CD4-positive, alpha-beta T cell treated with Interleukin-4 for 1 hour (primary cell): ENCODE results near the gene FEM1B.

ENCODE experiments used
- DNase-seq, 2 donors: peaks; one replicate each; pipeline ENCODE4 v3.0.0-alpha.2; 2020 to 2022

FEM1B gene

DNA sequence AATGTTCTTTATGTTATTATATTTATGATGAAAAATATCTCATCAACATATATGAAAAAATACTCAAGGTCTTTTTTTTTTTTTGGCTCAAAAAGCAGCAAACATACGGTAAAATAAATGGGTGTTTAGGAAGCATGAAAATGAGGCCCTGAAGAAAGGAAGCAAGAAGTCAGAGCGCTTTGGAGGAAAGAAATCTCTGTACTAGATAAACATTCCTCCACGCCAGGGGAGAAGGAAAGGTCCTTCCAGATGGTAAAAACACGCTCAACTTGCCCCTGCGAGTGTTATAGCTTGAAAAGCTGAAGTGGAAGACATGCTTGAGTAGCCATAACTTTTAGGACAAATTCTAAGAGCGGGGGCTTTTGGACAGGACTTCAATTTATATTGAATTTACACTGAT is 52.9 kb downstream of the FEM1B start:
- DNase-seq: no peak

DNA sequence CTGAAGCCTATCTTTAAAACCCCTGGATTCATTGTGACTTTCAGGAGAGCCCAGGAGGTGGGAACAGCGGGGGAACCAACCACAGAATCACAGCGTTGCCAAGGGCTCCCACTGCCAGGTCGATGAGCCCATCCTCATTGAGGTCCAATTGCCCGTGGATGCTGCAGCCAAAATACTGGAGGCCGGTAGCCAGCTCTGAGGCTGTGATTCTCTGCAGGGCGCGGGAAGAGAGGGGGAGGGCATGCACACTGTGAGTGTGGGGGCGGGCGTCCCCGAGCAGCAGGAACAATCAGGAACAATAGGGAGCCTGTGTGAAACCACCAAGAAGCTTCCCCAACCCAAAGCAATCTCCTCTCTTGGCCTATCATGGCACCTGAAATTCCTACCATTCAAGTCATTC is 53.4 kb downstream of the FEM1B start:
- DNase-seq: no peak

DNA sequence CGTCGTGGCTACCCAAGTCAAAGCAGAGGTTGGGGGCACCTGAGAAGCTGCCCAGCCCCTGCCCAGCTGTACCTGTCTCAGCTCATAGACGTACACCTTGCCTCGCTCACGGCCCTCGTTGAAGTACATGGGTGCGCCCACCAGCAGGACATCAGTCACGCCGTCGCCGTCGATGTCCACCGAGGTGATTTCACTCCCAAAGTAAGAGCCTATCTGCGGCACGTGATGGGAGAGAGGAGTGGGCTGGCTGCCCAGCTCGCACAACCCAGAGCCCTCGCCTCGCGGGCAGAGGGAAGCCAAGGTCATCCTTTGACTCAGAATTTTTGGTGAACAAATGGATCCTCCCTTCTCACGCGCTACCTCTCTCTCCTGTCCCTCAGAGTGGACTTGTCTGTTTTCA is 54.7 kb downstream of the FEM1B start:
- DNase-seq: no peak

DNA sequence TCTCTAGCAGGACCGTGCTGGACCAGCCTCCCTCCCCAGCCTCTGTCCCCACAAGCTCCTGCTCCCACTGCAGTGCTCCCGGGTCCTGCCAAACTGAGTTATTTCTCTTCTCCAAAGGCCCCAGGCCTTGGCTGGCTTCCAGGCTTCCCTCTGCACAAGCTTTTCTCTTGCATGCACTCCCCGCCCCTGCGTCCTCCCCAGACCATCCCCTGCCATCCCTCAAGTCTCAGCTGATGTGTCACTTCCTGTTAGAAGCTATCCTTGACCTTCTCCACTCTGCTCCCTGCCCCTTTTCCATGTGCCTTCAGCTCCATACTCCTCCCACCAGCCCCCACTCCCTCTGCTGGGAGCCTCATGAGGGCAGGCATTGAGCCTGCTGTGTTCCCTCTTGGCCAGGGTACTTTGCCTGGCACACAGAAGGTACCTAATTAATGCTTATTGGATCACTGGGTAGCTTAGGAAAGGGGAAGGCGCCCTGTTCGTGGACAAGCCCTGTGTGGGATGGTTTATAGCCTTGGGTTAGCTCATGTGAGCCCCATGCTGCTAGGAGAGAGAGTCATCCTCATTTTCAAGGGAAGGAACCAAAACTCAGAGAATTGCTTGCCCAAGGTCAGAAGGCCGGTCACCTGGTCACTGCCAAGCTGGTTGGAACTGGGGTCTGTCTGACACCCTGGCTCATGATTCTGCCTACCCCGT is 56.4 kb downstream of the FEM1B start:
- DNase-seq: no peak

DNA sequence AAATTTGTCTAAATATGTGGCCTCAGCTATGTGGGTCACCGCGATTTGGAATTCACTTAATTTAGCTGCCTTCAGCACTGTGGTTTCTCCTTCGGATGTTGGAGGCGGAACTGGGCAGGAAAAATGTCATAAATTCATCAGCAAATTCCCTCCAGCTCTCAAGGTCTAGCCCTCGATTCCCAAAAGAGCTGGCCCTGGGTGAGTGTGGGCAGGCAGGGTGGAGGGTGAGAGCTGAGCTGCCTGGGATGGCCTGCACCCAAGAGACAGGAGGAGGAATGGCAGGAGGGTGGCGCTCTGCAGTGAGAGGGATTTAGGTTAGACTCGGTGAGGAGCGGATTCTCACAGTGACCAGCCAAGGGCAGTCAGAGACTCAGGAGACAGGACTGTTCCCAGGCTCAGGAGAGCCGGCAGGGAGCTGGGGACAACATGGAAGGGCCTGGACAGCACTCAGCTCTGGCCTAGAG is 57.1 kb downstream of the FEM1B start:
- no peak for DNase-seq

DNA sequence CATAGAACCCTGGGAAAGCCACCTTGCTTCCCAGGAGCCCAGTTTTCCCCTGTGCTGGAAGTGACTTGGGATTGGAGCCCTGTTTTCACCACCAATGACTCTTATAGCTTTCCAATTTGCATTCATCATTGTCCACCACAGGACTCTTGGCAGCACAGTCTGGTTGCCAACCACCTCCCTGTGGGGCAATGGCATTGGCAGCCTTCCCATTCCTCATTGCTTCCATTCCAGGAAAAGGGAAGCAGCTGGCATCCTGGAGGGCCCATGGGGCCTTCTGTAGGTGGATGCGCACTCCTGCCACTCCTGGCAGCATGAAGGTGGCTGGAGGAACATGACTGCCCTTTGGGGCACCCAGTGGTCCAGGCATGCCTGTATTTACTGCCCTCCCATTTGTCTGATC is 57.7 kb downstream of the FEM1B start:
- DNase-seq: no peak

DNA sequence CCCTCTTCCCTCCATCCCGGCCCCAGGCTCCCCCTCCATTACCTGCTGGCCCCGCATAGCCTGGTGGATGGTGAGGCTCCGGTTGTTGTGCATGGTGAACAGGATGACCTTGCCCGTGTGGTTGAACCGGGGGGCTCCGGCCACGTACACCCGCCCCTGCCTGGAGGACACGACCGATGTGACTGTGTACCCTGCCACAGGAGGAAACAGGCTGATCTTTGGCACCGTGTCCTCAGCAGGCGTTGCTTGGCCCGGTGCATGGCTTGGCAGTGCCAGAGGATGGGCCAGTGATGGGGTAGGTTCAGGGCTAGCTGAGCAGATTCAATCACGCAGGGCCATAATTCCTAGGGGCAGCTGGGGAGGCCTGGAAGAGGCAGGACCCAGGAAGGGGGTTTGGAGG is 58.1 kb downstream of the FEM1B start:
- no peak for DNase-seq

DNA sequence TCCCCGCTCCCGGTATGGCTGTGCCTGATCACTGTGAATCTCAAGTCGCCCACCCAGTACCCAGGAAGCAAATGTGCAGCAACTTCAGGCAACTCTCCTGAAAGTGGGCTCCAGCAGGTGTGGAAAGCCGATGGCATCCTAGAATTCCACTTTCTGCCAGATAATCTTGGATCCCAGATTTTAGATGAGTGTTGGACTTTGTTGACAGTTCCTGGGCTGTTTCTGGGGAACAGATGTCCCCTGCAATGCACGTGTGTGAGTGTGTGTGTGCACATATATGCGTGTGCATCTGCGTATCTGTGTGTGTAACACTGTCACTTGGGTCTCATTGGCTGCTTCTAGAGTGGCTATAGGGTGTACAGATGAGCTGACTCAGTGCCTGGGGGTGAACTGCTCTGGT is 59.0 kb downstream of the FEM1B start:
- no peak for DNase-seq

DNA sequence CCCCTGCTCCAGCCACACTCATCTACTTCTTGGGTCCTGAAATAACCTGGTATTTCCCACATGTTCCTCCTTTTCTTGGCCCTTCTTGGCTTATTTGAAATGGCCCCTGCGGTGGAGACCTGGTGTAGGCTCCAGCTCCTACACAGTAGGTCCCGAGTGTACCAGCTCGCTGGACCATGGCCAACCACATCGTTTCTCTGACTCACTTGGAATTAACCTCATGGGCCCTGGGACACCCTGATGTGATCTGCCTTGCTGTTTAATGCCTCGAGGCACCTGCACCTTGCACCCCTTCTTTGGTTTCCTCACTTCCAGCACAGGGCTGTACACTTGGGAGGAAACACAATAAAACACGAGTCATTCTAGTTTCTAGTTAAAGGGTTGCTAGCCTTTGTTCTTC is 60.3 kb downstream of the FEM1B start:
- DNase-seq: no peak

DNA sequence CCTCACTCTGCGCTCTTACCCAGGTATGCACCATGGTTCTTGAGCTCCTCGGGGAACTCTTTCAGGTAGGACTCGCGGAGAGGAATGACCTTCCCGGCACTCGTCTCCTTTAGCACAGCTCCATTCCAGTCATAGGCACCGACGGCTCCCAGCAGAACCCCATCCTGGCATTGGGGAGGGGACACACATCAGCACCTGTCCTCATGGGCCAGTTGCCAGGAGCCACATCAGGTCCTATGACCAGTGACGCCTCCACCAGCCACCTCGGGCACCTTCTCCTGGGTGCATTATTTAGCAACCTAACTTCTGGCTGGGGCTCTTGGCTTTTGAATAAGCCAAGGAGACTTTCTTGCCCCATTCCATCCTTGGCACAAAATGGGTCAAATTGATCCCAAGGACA is 61.9 kb downstream of the FEM1B start:
- no peak for DNase-seq

DNA sequence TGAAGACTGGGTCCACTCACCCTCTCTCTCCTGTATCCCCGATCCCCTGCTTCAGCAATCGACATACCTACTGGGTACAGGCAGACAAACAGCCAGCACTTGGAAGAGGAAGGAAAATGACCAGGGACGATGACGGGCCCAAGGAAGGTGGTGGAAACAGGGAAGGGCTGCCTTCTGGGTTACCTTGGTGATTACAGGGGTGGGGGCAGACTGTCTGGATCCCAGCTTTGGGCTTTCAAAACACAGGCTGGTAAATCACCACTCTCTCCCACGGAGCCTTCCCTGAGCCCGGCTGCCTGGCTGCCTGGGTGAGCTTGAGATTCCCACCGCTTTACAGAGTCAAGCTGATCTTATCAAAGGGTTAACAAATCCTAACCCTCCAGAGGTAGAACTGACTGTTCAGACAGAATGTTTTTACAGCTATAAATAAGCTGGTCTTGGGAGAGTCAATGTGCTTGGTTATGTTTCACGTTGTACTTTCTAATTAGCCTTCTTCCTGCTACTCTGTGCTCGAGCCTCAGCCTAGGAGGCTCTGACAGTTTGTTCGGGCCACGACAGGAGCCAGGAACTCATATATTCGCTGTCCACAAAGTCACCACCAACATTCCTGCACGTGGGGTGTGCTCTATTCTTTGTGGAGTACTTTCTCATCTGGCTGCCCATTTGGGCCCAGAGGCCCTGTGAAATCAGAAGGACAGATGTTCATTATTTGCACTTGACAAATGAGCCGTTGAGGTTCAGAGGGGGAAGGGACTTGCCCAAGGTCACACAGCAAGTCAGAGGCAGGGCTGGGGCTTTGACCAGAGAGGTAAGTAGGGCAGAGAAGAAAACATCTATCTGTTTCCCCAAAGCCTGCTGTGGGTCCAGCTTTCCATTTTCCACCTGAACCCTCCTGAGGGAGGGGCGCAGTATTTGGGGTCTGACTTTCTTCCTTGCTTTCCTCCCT is 63.5 kb downstream of the FEM1B start:
- DNase-seq: no peak

DNA sequence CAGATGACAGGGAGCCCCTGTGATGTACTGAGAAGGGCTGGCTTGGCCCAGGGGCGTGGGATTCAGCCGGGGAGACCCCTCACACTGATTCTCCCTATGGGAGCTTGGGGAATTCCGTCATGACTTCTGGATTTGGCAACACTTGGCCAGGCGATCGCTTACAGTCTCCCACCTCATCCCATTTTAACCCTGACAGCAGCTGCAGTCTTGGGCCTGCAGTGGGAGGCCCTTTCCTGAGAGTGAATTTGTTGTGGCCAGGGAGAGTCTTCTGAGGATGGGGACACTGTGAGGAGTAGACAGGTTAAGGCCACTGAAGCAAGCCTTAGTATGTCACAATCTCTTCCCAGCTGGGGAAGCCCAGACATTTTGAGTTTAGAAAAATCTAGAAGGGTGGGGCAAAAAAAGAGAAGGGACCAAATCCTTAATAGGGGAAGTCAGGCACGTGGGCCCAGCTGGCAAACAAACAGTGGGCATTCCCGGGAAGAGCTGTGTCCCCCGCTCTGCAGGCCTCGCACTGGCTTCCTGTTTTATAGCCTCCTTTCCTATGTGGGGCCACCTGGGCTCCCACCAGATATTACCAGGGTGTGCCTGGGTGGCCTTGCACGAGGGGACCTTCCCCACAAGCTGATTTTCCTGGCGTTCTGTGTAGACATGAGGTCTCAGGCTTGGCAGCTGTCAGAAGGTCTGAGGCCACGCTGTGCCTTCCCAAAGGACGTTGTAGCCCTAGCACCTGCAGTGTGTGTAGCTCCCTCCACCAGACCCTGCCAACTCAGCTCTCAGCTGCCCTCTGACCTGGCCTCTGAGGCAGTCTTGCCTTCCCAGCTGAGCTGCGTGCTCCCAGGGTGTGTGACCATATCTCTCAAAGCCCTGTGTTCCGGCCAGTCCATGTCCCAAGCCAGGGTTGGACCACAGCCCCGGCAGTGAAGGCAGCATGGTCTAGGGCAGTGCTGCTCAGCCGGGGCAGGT is 64.5 kb downstream of the FEM1B start:
- no peak for DNase-seq

DNA sequence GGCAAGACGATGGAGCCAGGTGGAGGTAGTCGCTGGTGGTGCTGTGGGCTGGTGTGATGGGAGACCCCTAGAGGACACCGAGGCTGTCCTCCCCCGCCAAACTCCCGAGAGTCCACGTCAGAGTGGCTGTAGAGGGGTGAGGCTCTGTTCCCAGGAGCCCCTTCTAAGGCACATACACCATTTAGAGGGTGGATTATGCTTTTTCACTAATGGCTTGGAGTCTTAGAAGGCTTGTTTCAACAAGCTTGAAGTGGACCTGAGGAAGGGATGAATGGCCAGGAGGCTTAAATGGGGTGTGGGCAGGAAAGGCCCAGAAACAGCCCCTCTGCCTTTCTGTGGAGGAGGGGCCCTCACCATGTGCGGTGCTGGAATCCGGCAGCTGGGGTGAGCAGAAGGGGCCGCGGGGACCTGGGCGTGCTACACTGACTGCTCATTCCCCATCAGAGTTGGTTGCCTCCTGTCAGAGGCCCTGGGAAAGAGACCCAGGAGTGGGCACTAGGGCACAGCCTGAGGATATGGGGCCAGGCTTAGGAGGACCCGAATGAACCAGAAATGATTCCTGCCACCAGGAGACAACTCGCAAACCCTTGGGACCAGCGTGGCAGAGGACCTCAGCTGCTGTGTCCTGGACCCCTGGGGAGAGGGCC is 66.2 kb downstream of the FEM1B start:
- no peak for DNase-seq

DNA sequence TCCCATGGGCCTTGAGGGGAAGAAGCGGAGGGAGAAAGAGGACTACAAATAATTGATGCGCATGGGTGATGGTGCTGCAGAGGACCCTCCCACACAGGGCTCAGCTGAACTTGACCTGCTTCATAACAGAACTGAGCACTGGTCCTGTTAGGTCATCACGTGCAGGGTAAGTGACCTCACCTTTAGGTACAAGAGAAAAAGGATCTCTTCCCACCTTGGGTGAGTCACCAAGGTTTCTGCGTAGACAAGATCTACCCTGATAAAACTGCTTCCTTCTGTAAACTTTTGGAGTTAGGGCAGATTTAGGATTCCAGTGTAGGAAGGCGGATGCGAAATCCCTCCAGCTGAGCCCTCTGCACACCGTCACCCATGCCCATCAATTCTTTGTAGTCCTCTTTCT is 67.1 kb downstream of the FEM1B start:
- DNase-seq: no peak
